SIG-M5 treated with dmso at 0.1 percent for 504 hours (cell line): ENCODE data around the gene ZNF543.
A peak's percentile ranks its signal among the peaks of the same experiment; 100 is the strongest.
"Not testable (repeated sequence)": the region's sequence is repeated elsewhere in the genome, so short reads cannot be mapped to it uniquely, and the experiment has no call there.

Experiments used
- DNase-seq: peaks from one replicate; lab custom pipeline; 2025; ENCODE audit not compliant: unreplicated experiment; lab: John Stamatoyannopoulos, UW

Gene ZNF543

GRCh38 chr19:57319869-57320179, 448 bp upstream of the ZNF543 start:
- DNase-seq: no peak

- DNase-seq: no peak
Observed at GRCh38 chr19:57321116-57321515, 844 bp downstream of the ZNF543 start.

- no peak for DNase-seq
Observed at GRCh38 chr19:57321751-57322150, 1.5 kb downstream of the ZNF543 start.

GRCh38 chr19:57324992-57325391, 4.7 kb downstream of the ZNF543 start:
- no peak for DNase-seq

- DNase-seq: no peak
Observed at GRCh38 chr19:57327993-57328392, 7.7 kb downstream of the ZNF543 start.

GRCh38 chr19:57334191-57334590, 13.9 kb downstream of the ZNF543 start:
- no peak for DNase-seq

GRCh38 chr19:57338877-57339276, 18.6 kb downstream of the ZNF543 start:
- no peak for DNase-seq

- no peak for DNase-seq
Observed at GRCh38 chr19:57342582-57342981, 22.3 kb downstream of the ZNF543 start.

- DNase-seq: no peak
Observed at GRCh38 chr19:57348136-57348535, 27.9 kb downstream of the ZNF543 start.

GRCh38 chr19:57350877-57351805, 30.9 kb downstream of the ZNF543 start, which contains the start of gene ZNF304:
Gene ZNF304, plus strand, starts transcription at chr19:57351271. Its CDS starts 394 bp downstream, at chr19:57351665.
- DNase-seq: peak; percentile 63

- DNase-seq: no peak
Observed at GRCh38 chr19:57351867-57352266, 31.6 kb downstream of the ZNF543 start.

- DNase-seq: no peak
Observed at GRCh38 chr19:57355916-57356315, 35.6 kb downstream of the ZNF543 start.

- DNase-seq: no peak
Observed at GRCh38 chr19:57357406-57357805, 37.1 kb downstream of the ZNF543 start.

- DNase-seq: no peak
Observed at GRCh38 chr19:57359300-57359699, 39.0 kb downstream of the ZNF543 start.

- DNase-seq: no peak
Observed at GRCh38 chr19:57362419-57362818, 42.1 kb downstream of the ZNF543 start.

GRCh38 chr19:57362997-57363687, 42.9 kb downstream of the ZNF543 start, which contains the start of the genes TRAPPC2B and ZNF547:
Gene TRAPPC2B, plus strand, starts transcription at chr19:57363551. Its CDS starts 1,283 bp downstream, at chr19:57364834.
Gene ZNF547, plus strand, starts transcription at chr19:57363551. Its CDS starts 5,005 bp downstream, at chr19:57368556.
- peak; percentile 90 for DNase-seq

- no peak for DNase-seq
Observed at GRCh38 chr19:57363688-57364181, 43.5 kb downstream of the ZNF543 start.

- no peak for DNase-seq
Observed at GRCh38 chr19:57366776-57367175, 46.5 kb downstream of the ZNF543 start.

- no peak for DNase-seq
Observed at GRCh38 chr19:57374179-57374578, 53.9 kb downstream of the ZNF543 start.

GRCh38 chr19:57374647-57375046, 54.4 kb downstream of the ZNF543 start:
- not testable (repeated sequence) for DNase-seq

- no peak for DNase-seq
Observed at GRCh38 chr19:57376151-57376550, 55.9 kb downstream of the ZNF543 start.
